Breast epithelium (tissue), 4 donors: ENCODE data around the gene NUDC. TPM values are rescaled to one million over a fixed set of nuclear protein-coding genes. Genes with fewer than 3 reads are reported as not detected.

ENCODE experiments used
- DNase-seq, 2 donors: peaks; one replicate each; pipeline ENCODE4 v3.0.0-alpha.2; 2019; ENCODE audit warnings: low spot score in 2 of 2
- H3K27ac ChIP-seq, 2 donors: fragments of 200-600 bp; sonication (generic) in 1 of 2; one replicate each; pipeline ENCODE4 v1.5.1; 2016 to 2019; ENCODE audit warnings: mild to moderate bottlenecking in 1 of 2
- H3K27me3 ChIP-seq, 2 donors: fragments of 200-600 bp; sonication (generic) in 1 of 2; one replicate each; pipeline versions ENCODE4 v1.5.1 to v1.6.0; 2017 to 2019; ENCODE audit warnings: control low read depth in 1 of 2, mild to moderate bottlenecking in 1 of 2
- H3K36me3 ChIP-seq: fragments of 200-600 bp; one replicate; pipeline ENCODE4 v1.5.1; 2019
- H3K4me1 ChIP-seq, 2 donors: fragments of 200-600 bp; sonication (generic); one replicate each; pipeline ENCODE4 v1.5.1; 2016 to 2019; ENCODE audit warnings: control low read depth in 1 of 2
- H3K4me3 ChIP-seq, 3 donors: fragments of 200-600 bp; sonication (generic); 1 replicate in 2 of 3; 2 replicates in 1 of 3; pipeline ENCODE4 v1.5.1; 2016 to 2019; ENCODE audit warnings: mild to moderate bottlenecking in 3 of 3, moderate library complexity in 2 of 3
- H3K9me3 ChIP-seq, 2 donors: fragments of 200-600 bp; sonication (generic) in 1 of 2; one replicate each; pipeline ENCODE4 v1.5.1; 2016 to 2019; ENCODE audit warnings: control low read depth in 1 of 2
- POLR2A ChIP-seq: fragments of 450-650 bp; IDR thresholded peaks from one replicate; pipeline ENCODE4 v1.6.1; 2016; ENCODE audit warnings: antibody characterized with exemption, mild to moderate bottlenecking, moderate library complexity
- POLR2AphosphoS5 ChIP-seq, 3 donors: sonication (generic); formaldehyde crosslinking; IDR thresholded peaks; one replicate each; pipeline ENCODE4 v1.6.1; 2017; ENCODE audit warnings: antibody characterized with exemption in 3 of 3
- intact Hi-C: fragments of 100-400 bp; cut with DNase I; formaldehyde crosslinking; loops from one replicate; pipeline ENCODE4 v1.15.1; 2023; ENCODE audit warnings: low total_unique reads
- total RNA-seq, 3 donors: library from RNA; depleted of rRNA; stranded (reverse); fragments of >200 nt; gene quantifications; one replicate each; pipeline ENCODE4 v1.1.0, GENCODE V29; 2016
- TF ChIP-seq, protein P1 (sequence below), 3 donors: fragments of 450-650 bp; IDR thresholded peaks; one replicate each; pipeline ENCODE4 v1.5.1; 2016 to 2017; ENCODE audit warnings: antibody characterized with exemption in 3 of 3, mild to moderate bottlenecking in 3 of 3, moderate library complexity in 3 of 3

NUDC gene
- total RNA-seq, 3 donors from 2014 or later, result 47.9 to 51.5 (median 49.4) TPM

DNA sequence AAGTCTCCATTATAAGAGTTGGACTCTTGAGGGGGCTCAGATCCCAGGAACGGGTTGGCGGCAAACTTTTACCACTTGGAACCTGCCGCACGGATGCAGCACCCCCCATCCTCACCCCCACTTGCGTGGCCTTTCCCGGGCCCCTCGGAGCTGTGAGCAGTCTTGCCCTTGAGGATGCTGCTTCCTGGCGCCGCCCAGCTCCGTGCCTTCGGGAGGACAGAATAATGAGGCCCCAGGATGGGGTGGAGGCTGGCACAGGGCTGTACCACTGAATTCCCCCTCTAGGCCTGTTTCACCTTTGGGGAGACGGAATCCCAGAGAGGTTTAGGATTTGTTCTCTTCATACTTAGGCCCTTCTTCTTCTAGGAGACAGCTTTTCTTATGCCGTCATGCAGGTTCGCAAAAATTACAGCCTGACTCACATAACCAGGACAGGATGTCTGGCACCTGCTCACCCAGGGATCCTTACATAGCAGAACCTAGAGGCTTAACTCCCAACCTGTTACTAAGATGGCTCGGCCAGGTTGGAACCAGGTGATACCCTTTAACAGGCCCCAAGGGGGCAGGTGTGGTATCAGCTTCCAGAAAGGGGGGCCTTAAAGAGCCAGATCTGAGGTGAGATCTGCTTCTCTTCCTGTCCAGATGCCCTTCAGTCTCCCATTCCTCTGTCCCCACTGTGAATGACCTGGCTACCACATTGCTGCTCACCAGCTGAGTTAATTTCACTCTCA, 73.4 kb downstream of the NUDC start:
- H3K27me3 ChIP-seq, result peaks cover 0 to 5% of the 10 kb centered on the region in 2 donors

DNA sequence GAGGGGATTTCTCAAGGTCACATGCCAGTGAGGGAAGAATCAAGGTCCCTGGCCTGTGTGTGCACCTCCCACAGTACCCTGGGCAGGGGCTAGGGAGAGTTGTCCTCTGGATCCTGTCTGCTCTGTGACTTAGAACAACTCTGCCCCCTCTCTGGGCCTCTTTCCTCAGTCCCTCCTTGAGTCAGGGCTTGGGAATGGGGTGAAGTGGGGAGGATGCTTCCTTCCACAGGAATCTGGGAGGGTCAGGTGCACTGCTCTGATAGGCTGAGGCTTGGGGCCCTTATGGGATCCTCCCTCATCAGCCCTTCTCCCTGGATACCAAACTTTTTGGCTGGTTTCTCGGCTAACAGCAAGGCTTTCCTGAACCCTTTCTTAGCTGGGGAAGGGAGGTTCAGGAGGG, 74.5 kb downstream of the NUDC start:
- H3K27ac ChIP-seq, result peak overlapping the region; percentile 50 to 66
- intact Hi-C loops, result no loop called here
- peaks cover 5 to 17% of the 10 kb centered on the region in 2 donors for H3K4me1 ChIP-seq
- H3K9me3 ChIP-seq, result no peaks in the 10 kb centered on the region
- peak overlapping the region in 2 of 3 donors; percentile 76 to 82 for H3K4me3 ChIP-seq
- no peaks in the 10 kb centered on the region for H3K36me3 ChIP-seq
- H3K27me3 ChIP-seq, result peaks cover 0 to 5% of the 10 kb centered on the region in 2 donors
- TF ChIP-seq POLR2A, result no peak
- TF ChIP-seq, protein P1, sequence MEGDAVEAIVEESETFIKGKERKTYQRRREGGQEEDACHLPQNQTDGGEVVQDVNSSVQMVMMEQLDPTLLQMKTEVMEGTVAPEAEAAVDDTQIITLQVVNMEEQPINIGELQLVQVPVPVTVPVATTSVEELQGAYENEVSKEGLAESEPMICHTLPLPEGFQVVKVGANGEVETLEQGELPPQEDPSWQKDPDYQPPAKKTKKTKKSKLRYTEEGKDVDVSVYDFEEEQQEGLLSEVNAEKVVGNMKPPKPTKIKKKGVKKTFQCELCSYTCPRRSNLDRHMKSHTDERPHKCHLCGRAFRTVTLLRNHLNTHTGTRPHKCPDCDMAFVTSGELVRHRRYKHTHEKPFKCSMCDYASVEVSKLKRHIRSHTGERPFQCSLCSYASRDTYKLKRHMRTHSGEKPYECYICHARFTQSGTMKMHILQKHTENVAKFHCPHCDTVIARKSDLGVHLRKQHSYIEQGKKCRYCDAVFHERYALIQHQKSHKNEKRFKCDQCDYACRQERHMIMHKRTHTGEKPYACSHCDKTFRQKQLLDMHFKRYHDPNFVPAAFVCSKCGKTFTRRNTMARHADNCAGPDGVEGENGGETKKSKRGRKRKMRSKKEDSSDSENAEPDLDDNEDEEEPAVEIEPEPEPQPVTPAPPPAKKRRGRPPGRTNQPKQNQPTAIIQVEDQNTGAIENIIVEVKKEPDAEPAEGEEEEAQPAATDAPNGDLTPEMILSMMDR (IDR thresholded peaks at IDR 0.05), result no peak
- DNase-seq, result no peak

More for the DNA sequence above, 73.4 kb downstream of the NUDC start:
- TF ChIP-seq, protein P1 (IDR thresholded peaks at IDR 0.05), result no peak
- TF ChIP-seq POLR2A, result no peak
- TF ChIP-seq POLR2AphosphoS5 (IDR thresholded peaks at IDR 0.05), result no peak
- Histone ChIP-seq H3K9me3 (no peaks in the 10 kb centered on the region), H3K4me3 (peak overlapping the region; percentile 53 to 82 (median 76)), H3K36me3 (no peaks in the 10 kb centered on the region), H3K4me1 (peaks cover 5 to 8% of the 10 kb centered on the region in 2 donors), H3K27ac (peak overlapping the region; percentile 66 to 80)
- intact Hi-C loops, result no loop called here
- DNase-seq, result no peak

Other genes with a start within 250 kb of the NUDC start
- gene ARID1A, start 225.7 kb upstream of the NUDC start, total RNA-seq, result 10 to 100 TPM; 32.8 to 41.9 (median 35.4) TPM
- gene PIGV, start 133.8 kb upstream of the NUDC start, total RNA-seq, result 10 to 100 TPM; 18.7 to 36.8 (median 29.7) TPM
- gene ZDHHC18, start 95.1 kb upstream of the NUDC start, total RNA-seq, result 10 to 100 TPM; 12.3 to 35.4 (median 16.4) TPM
- 10 to 100 TPM in 2 of 3 donors, not detected in 1; 12.1 to 18.4 TPM for gene SFN, start 58.6 kb upstream of the NUDC start, total RNA-seq
- gene GPN2, start 31.5 kb upstream of the NUDC start, total RNA-seq, result 10 to 100 TPM in 2 of 3 donors, 1 to 10 TPM in 1; 8.5 to 17.7 (median 13.4) TPM
- gene GPATCH3, start 21.3 kb upstream of the NUDC start, total RNA-seq, result 10 to 100 TPM in 2 of 3 donors, 1 to 10 TPM in 1; 8.3 to 13.5 (median 11.8) TPM
- not detected for gene NR0B2, start 7.8 kb upstream of the NUDC start, total RNA-seq
- 10 to 100 TPM in 2 of 3 donors, not detected in 1; 10.8 to 22.2 TPM for gene KDF1, start 38.7 kb downstream of the NUDC start, total RNA-seq
- 10 to 100 TPM in 2 of 3 donors, 1 to 10 TPM in 1; 1.6 to 27.8 (median 16.7) TPM for gene TRNP1, start 71.9 kb downstream of the NUDC start, total RNA-seq
- 10 to 100 TPM; 15.2 to 46.2 (median 23.9) TPM for gene TENT5B, start 91.1 kb downstream of the NUDC start, total RNA-seq
- 10 to 100 TPM in 2 of 3 donors, 1 to 10 TPM in 1; 6.1 to 14.2 (median 13.8) TPM for gene SLC9A1, start 233.4 kb downstream of the NUDC start, total RNA-seq